ENCODE data around the gene SEMA4D.

Gene SEMA4D

GRCh38 chr9:89422151-89422975 lies 75.5 kb downstream of the SEMA4D start:
- Histone ChIP-seq H2AFZ (ENCODE audit: low read length) (no peak overlapping the region), H3K27ac (replicated peaks; ENCODE audit: low read length) (no peak overlapping the region), H3K4ac (ENCODE audit: low read length) (no peak overlapping the region), H3K23ac (ENCODE audit: low read depth, low read length, poor library complexity) (no peak overlapping the region), H2BK12ac (ENCODE audit: low read length) (no peak overlapping the region), H3K36me3 (replicated peaks in 1 of 2; ENCODE audit: control insufficient read depth in 2 of 2, insufficient read depth in 2 of 2, low read length in 2 of 2) (no peaks in the 10 kb centered on the region), H3K4me2 (ENCODE audit: insufficient read depth, low read length, poor library complexity, severe bottlenecking) (no peak overlapping the region), H3K4me3 (ENCODE audit: low read length in 2 of 2) (no peak overlapping the region), H3K4me1 (ENCODE audit: control insufficient read depth in 2 of 2, insufficient read depth in 1 of 2, low read depth in 1 of 2, low read length in 2 of 2) (peaks cover 0 to 2% of the 10 kb centered on the region in 2 donors), H3K9me3 (replicated peaks in 1 of 2; ENCODE audit: control insufficient read depth in 2 of 2, insufficient read depth in 1 of 2, low read depth in 1 of 2, low read length in 2 of 2) (peaks cover 5 to 7% of the 10 kb centered on the region in 2 donors), H2BK120ac (ENCODE audit: low read depth, low read length) (no peak overlapping the region), H2AK5ac (ENCODE audit: low read depth, low read length) (no peak overlapping the region), H3K79me1 (ENCODE audit: low read depth, low read length) (peaks cover 7% of the 10 kb centered on the region), H3K18ac (ENCODE audit: low read length) (peak overlapping the region; percentile 36), H3K9ac (ENCODE audit: low read depth, low read length, poor library complexity) (no peak overlapping the region), H3K27me3 (ENCODE audit: control insufficient read depth in 3 of 3, insufficient read depth in 3 of 3, low read depth in 1 of 3, low read length in 3 of 3) (peaks cover 0 to 71% (median 0%) of the 10 kb centered on the region in 3 experiments), H2BK15ac (ENCODE audit: low read length) (no peak overlapping the region), H4K91ac (ENCODE audit: low read depth, low read length, poor library complexity) (no peak overlapping the region), H3K14ac (ENCODE audit: low read length) (no peak overlapping the region), H4K8ac (ENCODE audit: low read depth, low read length) (no peak overlapping the region), H2BK5ac (ENCODE audit: low read length) (no peak overlapping the region)
- no peak for DNase-seq (ENCODE audit: low spot score)
- no CpG with 5 or more reads among the region's 16 CpGs for WGBS, 2 donors (ENCODE audit: extremely low coverage in 2 of 2, insufficient read length in 2 of 2, insufficient replicate concordance in 1 of 2)

GRCh38 chr9:89421595-89421994 lies 76.3 kb downstream of the SEMA4D start:
- H2BK15ac ChIP-seq (ENCODE audit: low read length): no peak overlapping the region
- H3K9ac ChIP-seq (ENCODE audit: low read depth, low read length, poor library complexity): no peak overlapping the region
- no peak overlapping the region for H4K91ac ChIP-seq (ENCODE audit: low read depth, low read length, poor library complexity)
- H2AFZ ChIP-seq (ENCODE audit: low read length): no peak overlapping the region
- no peak overlapping the region for H4K8ac ChIP-seq (ENCODE audit: low read depth, low read length)
- H2BK120ac ChIP-seq (ENCODE audit: low read depth, low read length): no peak overlapping the region
- DNase-seq (ENCODE audit: low spot score): no peak
- no peaks in the 10 kb centered on the region for H3K36me3 ChIP-seq (replicated peaks in 1 of 2; ENCODE audit: control insufficient read depth in 2 of 2, insufficient read depth in 2 of 2, low read length in 2 of 2)
- peaks cover 7% of the 10 kb centered on the region for H3K79me1 ChIP-seq (ENCODE audit: low read depth, low read length)
- H2BK12ac ChIP-seq (ENCODE audit: low read length): no peak overlapping the region
- H3K4ac ChIP-seq (ENCODE audit: low read length): no peak overlapping the region
- WGBS, 2 donors (ENCODE audit: extremely low coverage in 2 of 2, insufficient read length in 2 of 2, insufficient replicate concordance in 1 of 2): no CpG with 5 or more reads among the region's 6 CpGs
- H3K18ac ChIP-seq (ENCODE audit: low read length): no peak overlapping the region
- H3K14ac ChIP-seq (ENCODE audit: low read length): no peak overlapping the region
- peaks cover 0 to 72% (median 0%) of the 10 kb centered on the region in 3 experiments for H3K27me3 ChIP-seq (ENCODE audit: control insufficient read depth in 3 of 3, insufficient read depth in 3 of 3, low read depth in 1 of 3, low read length in 3 of 3)
- H2BK5ac ChIP-seq (ENCODE audit: low read length): no peak overlapping the region
- H3K23ac ChIP-seq (ENCODE audit: low read depth, low read length, poor library complexity): no peak overlapping the region
- no peak overlapping the region for H3K27ac ChIP-seq (replicated peaks; ENCODE audit: low read length)
- H3K9me3 ChIP-seq (replicated peaks in 1 of 2; ENCODE audit: control insufficient read depth in 2 of 2, insufficient read depth in 1 of 2, low read depth in 1 of 2, low read length in 2 of 2): peaks cover 5 to 7% of the 10 kb centered on the region in 2 donors
- H3K4me2 ChIP-seq (ENCODE audit: insufficient read depth, low read length, poor library complexity, severe bottlenecking): no peak overlapping the region
- H3K4me3 ChIP-seq (ENCODE audit: low read length in 2 of 2): no peak overlapping the region
- H2AK5ac ChIP-seq (ENCODE audit: low read depth, low read length): no peak overlapping the region
- H3K4me1 ChIP-seq (ENCODE audit: control insufficient read depth in 2 of 2, insufficient read depth in 1 of 2, low read depth in 1 of 2, low read length in 2 of 2): peaks cover 0 to 2% of the 10 kb centered on the region in 2 donors

GRCh38 chr9:89420397-89421178 lies 77.3 kb downstream of the SEMA4D start:
- no peak overlapping the region for H3K9ac ChIP-seq (ENCODE audit: low read depth, low read length, poor library complexity)
- WGBS, 2 donors (ENCODE audit: extremely low coverage in 2 of 2, insufficient read length in 2 of 2, insufficient replicate concordance in 1 of 2): no CpG with 5 or more reads among the region's 9 CpGs
- H3K4me1 ChIP-seq (ENCODE audit: control insufficient read depth in 2 of 2, insufficient read depth in 1 of 2, low read depth in 1 of 2, low read length in 2 of 2): peaks cover 0 to 2% of the 10 kb centered on the region in 2 donors
- H2BK120ac ChIP-seq (ENCODE audit: low read depth, low read length): no peak overlapping the region
- no peak overlapping the region for H3K4me3 ChIP-seq (ENCODE audit: low read length in 2 of 2)
- no peak overlapping the region for H2BK15ac ChIP-seq (ENCODE audit: low read length)
- H2BK12ac ChIP-seq (ENCODE audit: low read length): no peak overlapping the region
- H3K18ac ChIP-seq (ENCODE audit: low read length): peak overlapping the region; percentile 9
- peaks cover 5 to 10% of the 10 kb centered on the region in 2 donors for H3K9me3 ChIP-seq (replicated peaks in 1 of 2; ENCODE audit: control insufficient read depth in 2 of 2, insufficient read depth in 1 of 2, low read depth in 1 of 2, low read length in 2 of 2)
- H2BK5ac ChIP-seq (ENCODE audit: low read length): no peak overlapping the region
- no peak overlapping the region for H2AK5ac ChIP-seq (ENCODE audit: low read depth, low read length)
- H4K8ac ChIP-seq (ENCODE audit: low read depth, low read length): no peak overlapping the region
- H4K91ac ChIP-seq (ENCODE audit: low read depth, low read length, poor library complexity): no peak overlapping the region
- no peak overlapping the region for H3K4ac ChIP-seq (ENCODE audit: low read length)
- H3K36me3 ChIP-seq (replicated peaks in 1 of 2; ENCODE audit: control insufficient read depth in 2 of 2, insufficient read depth in 2 of 2, low read length in 2 of 2): no peaks in the 10 kb centered on the region
- H3K79me1 ChIP-seq (ENCODE audit: low read depth, low read length): peaks cover 7% of the 10 kb centered on the region
- H3K27me3 ChIP-seq (ENCODE audit: control insufficient read depth in 3 of 3, insufficient read depth in 3 of 3, low read depth in 1 of 3, low read length in 3 of 3): peaks cover 0 to 75% (median 0%) of the 10 kb centered on the region in 3 experiments
- H2AFZ ChIP-seq (ENCODE audit: low read length): no peak overlapping the region
- DNase-seq (ENCODE audit: low spot score): no peak
- H3K27ac ChIP-seq (replicated peaks; ENCODE audit: low read length): no peak overlapping the region
- H3K14ac ChIP-seq (ENCODE audit: low read length): no peak overlapping the region
- no peak overlapping the region for H3K23ac ChIP-seq (ENCODE audit: low read depth, low read length, poor library complexity)
- no peak overlapping the region for H3K4me2 ChIP-seq (ENCODE audit: insufficient read depth, low read length, poor library complexity, severe bottlenecking)

- Histone ChIP-seq H3K36me3 (replicated peaks in 1 of 2; ENCODE audit: control insufficient read depth in 2 of 2, insufficient read depth in 2 of 2, low read length in 2 of 2) (no peaks in the 10 kb centered on the region), H4K91ac (ENCODE audit: low read depth, low read length, poor library complexity) (no peak overlapping the region), H3K14ac (ENCODE audit: low read length) (no peak overlapping the region), H3K4me2 (ENCODE audit: insufficient read depth, low read length, poor library complexity, severe bottlenecking) (no peak overlapping the region), H3K18ac (ENCODE audit: low read length) (no peak overlapping the region), H3K4ac (ENCODE audit: low read length) (no peak overlapping the region), H2BK5ac (ENCODE audit: low read length) (no peak overlapping the region), H3K4me3 (ENCODE audit: low read length in 2 of 2) (no peak overlapping the region), H2AK5ac (ENCODE audit: low read depth, low read length) (no peak overlapping the region), H3K27me3 (ENCODE audit: control insufficient read depth in 3 of 3, insufficient read depth in 3 of 3, low read depth in 1 of 3, low read length in 3 of 3) (peaks cover 0 to 75% (median 0%) of the 10 kb centered on the region in 3 experiments), H3K4me1 (ENCODE audit: control insufficient read depth in 2 of 2, insufficient read depth in 1 of 2, low read depth in 1 of 2, low read length in 2 of 2) (peaks cover 0 to 4% of the 10 kb centered on the region in 2 donors), H3K79me1 (ENCODE audit: low read depth, low read length) (peaks cover 1% of the 10 kb centered on the region), H2BK12ac (ENCODE audit: low read length) (no peak overlapping the region), H2BK15ac (ENCODE audit: low read length) (no peak overlapping the region), H3K23ac (ENCODE audit: low read depth, low read length, poor library complexity) (no peak overlapping the region), H3K9me3 (replicated peaks in 1 of 2; ENCODE audit: control insufficient read depth in 2 of 2, insufficient read depth in 1 of 2, low read depth in 1 of 2, low read length in 2 of 2) (peaks cover 5 to 10% of the 10 kb centered on the region in 2 donors), H2BK120ac (ENCODE audit: low read depth, low read length) (no peak overlapping the region), H3K27ac (replicated peaks; ENCODE audit: low read length) (no peak overlapping the region), H2AFZ (ENCODE audit: low read length) (no peak overlapping the region), H3K9ac (ENCODE audit: low read depth, low read length, poor library complexity) (no peak overlapping the region), H4K8ac (ENCODE audit: low read depth, low read length) (no peak overlapping the region)
- no CpG with 5 or more reads among the region's 6 CpGs for WGBS, 2 donors (ENCODE audit: extremely low coverage in 2 of 2, insufficient read length in 2 of 2, insufficient replicate concordance in 1 of 2)
- no peak for DNase-seq (ENCODE audit: low spot score)
Observed at GRCh38 chr9:89419978-89420394, 77.9 kb downstream of the SEMA4D start.

Data from neuronal stem cell (in vitro differentiated cells).